ENCODE measurements around the gene HID1.

HID1 gene

GRCh38 chr17:74954665-74955421, 17.7 kb downstream of the HID1 start:
- H3K4me3 ChIP-seq (ENCODE audit: low read depth, low read length), result no peak overlapping the region
- no peaks in the 10 kb centered on the region for H3K9me3 ChIP-seq
- H3K27me3 ChIP-seq, result no peaks in the 10 kb centered on the region
- H3K36me3 ChIP-seq, result no peaks in the 10 kb centered on the region
- no peak for DNase-seq
- TF ChIP-seq, protein P1, sequence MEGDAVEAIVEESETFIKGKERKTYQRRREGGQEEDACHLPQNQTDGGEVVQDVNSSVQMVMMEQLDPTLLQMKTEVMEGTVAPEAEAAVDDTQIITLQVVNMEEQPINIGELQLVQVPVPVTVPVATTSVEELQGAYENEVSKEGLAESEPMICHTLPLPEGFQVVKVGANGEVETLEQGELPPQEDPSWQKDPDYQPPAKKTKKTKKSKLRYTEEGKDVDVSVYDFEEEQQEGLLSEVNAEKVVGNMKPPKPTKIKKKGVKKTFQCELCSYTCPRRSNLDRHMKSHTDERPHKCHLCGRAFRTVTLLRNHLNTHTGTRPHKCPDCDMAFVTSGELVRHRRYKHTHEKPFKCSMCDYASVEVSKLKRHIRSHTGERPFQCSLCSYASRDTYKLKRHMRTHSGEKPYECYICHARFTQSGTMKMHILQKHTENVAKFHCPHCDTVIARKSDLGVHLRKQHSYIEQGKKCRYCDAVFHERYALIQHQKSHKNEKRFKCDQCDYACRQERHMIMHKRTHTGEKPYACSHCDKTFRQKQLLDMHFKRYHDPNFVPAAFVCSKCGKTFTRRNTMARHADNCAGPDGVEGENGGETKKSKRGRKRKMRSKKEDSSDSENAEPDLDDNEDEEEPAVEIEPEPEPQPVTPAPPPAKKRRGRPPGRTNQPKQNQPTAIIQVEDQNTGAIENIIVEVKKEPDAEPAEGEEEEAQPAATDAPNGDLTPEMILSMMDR (IDR thresholded peaks at IDR 0.05; ENCODE audit: low read depth, low read length), result no peak
- no peaks in the 10 kb centered on the region for H3K4me1 ChIP-seq

- Histone ChIP-seq H3K4me3 (ENCODE audit: low read depth, low read length) (no peak overlapping the region), H3K9me3 (no peaks in the 10 kb centered on the region), H3K27me3 (0 out of 2 replicates have a peak, but pooled peaks cover 3% of the 10 kb centered on the region), H3K4me1 (no peaks in the 10 kb centered on the region), H3K36me3 (no peaks in the 10 kb centered on the region)
- TF ChIP-seq, protein P1 (IDR thresholded peaks at IDR 0.05; ENCODE audit: low read depth, low read length), result no peak
- DNase-seq, result no peak
These were observed 18.4 kb downstream of the HID1 start for GRCh38 chr17:74954115-74954514.

DNA sequence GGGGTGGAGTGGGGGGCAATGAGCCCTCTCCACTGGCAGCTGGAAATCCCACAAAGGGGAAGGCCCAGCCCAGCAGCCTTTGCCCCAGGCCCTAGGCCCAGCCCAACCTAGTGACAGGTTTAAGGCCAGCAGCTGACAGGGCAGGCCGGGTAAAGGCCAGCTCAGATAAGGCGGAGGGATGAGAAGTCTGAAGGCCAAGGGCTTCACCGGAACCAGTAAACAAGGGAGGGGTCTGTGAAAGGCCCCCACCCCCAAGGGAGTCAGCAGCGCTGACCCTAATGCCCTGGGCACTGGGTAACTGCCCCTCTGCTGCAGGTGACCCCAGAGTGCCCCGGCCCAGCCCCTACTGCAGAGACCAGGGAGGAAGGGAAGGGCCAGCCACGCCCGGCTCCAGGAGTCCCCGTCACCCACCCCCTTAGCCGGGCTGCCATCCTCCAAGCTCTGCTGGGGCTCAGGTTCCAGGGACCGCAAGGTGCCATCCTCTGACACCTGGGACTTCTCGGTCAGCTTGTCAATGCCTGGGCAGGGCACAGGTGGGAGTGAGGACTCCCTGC, 19.3 kb downstream of the HID1 start:
- Histone ChIP-seq H3K9me3 (no peaks in the 10 kb centered on the region), H3K4me1 (no peaks in the 10 kb centered on the region), H3K27me3 (peaks cover 3% of the 10 kb centered on the region; the same call in 1 of the 2 replicates), H3K36me3 (no peaks in the 10 kb centered on the region), H3K4me3 (ENCODE audit: low read depth, low read length) (no peak overlapping the region)
- TF ChIP-seq, protein P1 (IDR thresholded peaks at IDR 0.05; ENCODE audit: low read depth, low read length), result no peak
- no peak for DNase-seq

GRCh38 chr17:74952431-74953133, 20.0 kb downstream of the HID1 start:
- Histone ChIP-seq H3K36me3 (no peaks in the 10 kb centered on the region), H3K9me3 (no peaks in the 10 kb centered on the region), H3K4me1 (no peaks in the 10 kb centered on the region), H3K4me3 (ENCODE audit: low read depth, low read length) (no peak overlapping the region), H3K27me3 (peaks cover 3% of the 10 kb centered on the region; the same call in 1 of the 2 replicates)
- TF ChIP-seq, protein P1 (IDR thresholded peaks at IDR 0.05; ENCODE audit: low read depth, low read length), result no peak
- no peak for DNase-seq

DNA sequence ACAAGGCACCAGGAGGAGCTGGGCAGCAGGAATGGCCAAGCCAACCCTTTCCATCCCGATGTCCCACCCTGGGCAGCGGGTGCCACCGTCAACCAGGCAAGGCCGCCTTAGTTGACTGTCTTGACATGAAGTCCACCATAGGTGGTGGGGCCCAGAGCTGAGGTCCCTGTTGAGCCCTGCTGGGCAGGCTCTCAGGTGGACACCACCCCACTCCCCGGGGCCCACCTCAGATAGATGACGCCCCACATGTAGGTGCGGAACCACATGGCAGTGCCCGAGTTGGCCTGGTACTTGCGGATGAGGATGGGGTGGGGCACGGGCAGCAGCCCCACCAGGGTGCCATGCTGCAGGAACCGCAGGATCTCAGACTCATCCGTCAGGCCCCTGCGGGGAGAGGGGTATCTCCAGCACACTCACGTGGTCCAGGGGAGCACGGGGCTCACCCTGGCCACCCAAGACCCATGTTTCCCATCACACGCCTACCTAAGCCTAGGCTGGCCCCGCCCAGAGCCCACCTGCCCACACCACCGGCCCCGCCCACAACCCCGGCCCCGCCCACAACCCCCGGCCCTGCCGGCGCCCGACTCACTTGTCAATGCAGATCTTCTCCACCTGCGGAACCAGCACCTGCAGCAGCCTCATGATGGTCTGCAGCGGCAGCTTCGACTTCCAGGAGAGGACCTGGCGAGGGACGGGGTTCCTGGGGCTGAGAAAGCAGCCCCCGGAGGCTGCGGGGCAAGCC, 20.7 kb downstream of the HID1 start:
- peaks cover 3% of the 10 kb centered on the region; the same call in 1 of the 2 replicates for H3K27me3 ChIP-seq
- TF ChIP-seq, protein P1 (IDR thresholded peaks at IDR 0.05; ENCODE audit: low read depth, low read length), result no peak
- H3K36me3 ChIP-seq, result no peaks in the 10 kb centered on the region
- no peaks in the 10 kb centered on the region for H3K4me1 ChIP-seq
- no peak overlapping the region for H3K4me3 ChIP-seq (ENCODE audit: low read depth, low read length)
- DNase-seq, result no peak
- no peaks in the 10 kb centered on the region for H3K9me3 ChIP-seq
